ENCODE measurements around the gene BTD. TPM values are rescaled to one million over a fixed set of nuclear protein-coding genes. Genes with fewer than 3 reads are reported as not detected.

Gene BTD
- total and polyA plus RNA-seq, 12 donors: 9.9 to 148 (median 58.3) TPM

- TF ChIP-seq CTCF (IDR thresholded peaks at IDR 0.05): no peak
- no peak for TF ChIP-seq POLR2A (IDR thresholded peaks at IDR 0.05)
- H3K27ac ChIP-seq: no peak overlapping the region
- intact Hi-C loops (cut with DNase I): no loop called here
Observed at GRCh38 chr3:15610082-15610759, 8.7 kb downstream of the BTD start.

GRCh38 chr3:15611018-15611417 lies 9.5 kb downstream of the BTD start:
- Histone ChIP-seq H3K27me3 (no peaks in the 10 kb centered on the region), H3K4me1 (replicated peaks in 1 of 2) (peaks cover 19 to 56% of the 10 kb centered on the region in 2 donors), H3K9me3 (replicated peaks in 1 of 3) (no peaks in the 10 kb centered on the region), H3K27ac (no peak overlapping the region), H3K36me3 (replicated peaks in 1 of 2) (no peaks in the 10 kb centered on the region), H3K4me3 (no peak overlapping the region)
- DNase-seq: no peak
- 88 to 98% (median 93%) methylated on average over 3 of the region's 3 CpGs for WGBS, 4 donors
- TF ChIP-seq CTCF (IDR thresholded peaks at IDR 0.05): no peak
- no peak for TF ChIP-seq POLR2A (IDR thresholded peaks at IDR 0.05)
- intact Hi-C loops (cut with DNase I): no loop called here

More at GRCh38 chr3:15610082-15610759, 8.7 kb downstream of the BTD start:
- peak in 6 of 7 donors; percentile 44 to 72 (median 52) for DNase-seq
- H3K4me1 ChIP-seq (replicated peaks in 1 of 2): peaks cover 20 to 54% of the 10 kb centered on the region in 2 donors
- H3K4me3 ChIP-seq: no peak overlapping the region
- 90 to 99% (median 90%) methylated on average over 3 to 4 of the region's 4 CpGs for WGBS, 4 donors
- H3K9me3 ChIP-seq (replicated peaks in 1 of 3): no peaks in the 10 kb centered on the region
- H3K27me3 ChIP-seq: no peaks in the 10 kb centered on the region
- H3K36me3 ChIP-seq (replicated peaks in 1 of 2): no peaks in the 10 kb centered on the region

- DNase-seq: no peak
- no peaks in the 10 kb centered on the region for H3K9me3 ChIP-seq (replicated peaks in 1 of 3)
- no peak overlapping the region for H3K4me3 ChIP-seq
- no peak for TF ChIP-seq CTCF (IDR thresholded peaks at IDR 0.05)
- TF ChIP-seq POLR2A (IDR thresholded peaks at IDR 0.05): no peak
- H3K27me3 ChIP-seq: no peaks in the 10 kb centered on the region
- H3K27ac ChIP-seq: no peak overlapping the region
- H3K36me3 ChIP-seq (replicated peaks in 1 of 2): no peaks in the 10 kb centered on the region
- 92 to 95% (median 93%) methylated on average over 1 of the region's 1 CpG for WGBS, 4 donors
- intact Hi-C loops (cut with DNase I): no loop called here
- H3K4me1 ChIP-seq (replicated peaks in 1 of 2): peaks cover 14 to 47% of the 10 kb centered on the region in 2 donors
Observed at GRCh38 chr3:15612001-15612400, 10.5 kb downstream of the BTD start.

GRCh38 chr3:15614958-15615357 lies 13.4 kb downstream of the BTD start:
- H3K36me3 ChIP-seq (replicated peaks in 1 of 2): no peaks in the 10 kb centered on the region
- no peak overlapping the region for H3K27ac ChIP-seq
- no peaks in the 10 kb centered on the region for H3K9me3 ChIP-seq (replicated peaks in 1 of 3)
- no peaks in the 10 kb centered on the region for H3K27me3 ChIP-seq
- H3K4me3 ChIP-seq: no peak overlapping the region
- TF ChIP-seq CTCF (IDR thresholded peaks at IDR 0.05) (no peak), POLR2A (IDR thresholded peaks at IDR 0.05) (no peak)
- WGBS, 4 donors: 92 to 100% (median 95%) methylated on average over 1 of the region's 1 CpG
- intact Hi-C loops (cut with DNase I): no loop called here
- no peak for DNase-seq
- H3K4me1 ChIP-seq (replicated peaks in 1 of 2): peaks cover 5 to 37% of the 10 kb centered on the region in 2 donors

All from adrenal gland (tissue), 12 donors.